OCI-LY7 (cell line): ENCODE results near the gene CACNB1. TPM values are rescaled to one million over a fixed set of nuclear protein-coding genes. Genes with fewer than 3 reads are reported as not detected.

ENCODE experiments used
- BruUV-seq: library from RNA; stranded (reverse); fragments of 400-500 nt; replicated peaks from 2 replicates; lab custom pipeline; 2021; lab: Mats Ljungman, UMichigan
- CTCF ChIA-PET: fragments of 300-600 bp; sonication (Branson Sonifier 250); formaldehyde crosslinking; loops from one replicate; lab custom pipeline; 2022; ENCODE audit warnings: antibody characterized with exemption; ENCODE audit not compliant: unreplicated experiment; lab: Charles Lee
- POLR2A ChIA-PET: fragments of 300-600 bp; sonication (Branson Sonifier 250); formaldehyde crosslinking; loops from one replicate; lab custom pipeline; 2022; ENCODE audit warnings: antibody characterized with exemption; lab: Charles Lee
- DNase-seq: peaks from one replicate; pipeline ENCODE4 v3.0.0-alpha.2; 2015; ENCODE audit warnings: low spot score
- H2AFZ ChIP-seq: fragments of 200-600 bp; sonication (generic), shearing (Covaris generic); 2 replicates; pipeline ENCODE4 v1.6.1; 2014; ENCODE audit warnings: mild to moderate bottlenecking, antibody characterized with exemption, low read length, moderate library complexity
- H3K27ac ChIP-seq: fragments of 200-600 bp; sonication (generic); 2 replicates; pipeline ENCODE4 v1.5.1; 2014; ENCODE audit warnings: mixed run types, low read depth, mild to moderate bottlenecking, moderate library complexity, low read length, inconsistent platforms; ENCODE audit not compliant: poor library complexity, severe bottlenecking
- H3K36me3 ChIP-seq: fragments of 200-600 bp; sonication (generic); 2 replicates; pipeline ENCODE4 v1.6.1; 2014; ENCODE audit warnings: mild to moderate bottlenecking, antibody characterized with exemption, low read length, moderate library complexity, mixed read lengths; ENCODE audit not compliant: insufficient read depth
- H3K4me1 ChIP-seq: fragments of 200-600 bp; sonication (generic); 2 replicates; pipeline ENCODE4 v1.5.1; 2014; ENCODE audit warnings: mild to moderate bottlenecking, low read length; ENCODE audit not compliant: insufficient read depth, poor library complexity, severe bottlenecking
- H3K4me2 ChIP-seq: fragments of 200-600 bp; sonication (generic); 2 replicates; pipeline ENCODE4 v1.6.1; 2014; ENCODE audit warnings: mild to moderate bottlenecking, low read length
- H3K4me3 ChIP-seq: fragments of 200-600 bp; sonication (generic); 2 replicates; pipeline ENCODE4 v1.5.1; 2014; ENCODE audit warnings: mild to moderate bottlenecking, low read depth, low read length; ENCODE audit not compliant: poor library complexity, severe bottlenecking
- H3K79me2 ChIP-seq: fragments of 200-600 bp; sonication (generic); 2 replicates; pipeline ENCODE4 v1.6.1; 2016; ENCODE audit warnings: low read depth, mild to moderate bottlenecking, low read length, moderate library complexity, mixed read lengths; ENCODE audit not compliant: insufficient read depth
- H3K9me2 ChIP-seq: fragments of 200-600 bp; sonication (generic); 2 replicates; pipeline ENCODE4 v1.6.1; 2016; ENCODE audit warnings: mild to moderate bottlenecking, low read length, mixed read lengths; ENCODE audit not compliant: insufficient read depth
- H3K9me3 ChIP-seq: fragments of 200-600 bp; sonication (generic); 2 replicates; pipeline ENCODE4 v1.6.1; 2014; ENCODE audit warnings: mild to moderate bottlenecking, mixed run types, low read length, mixed read lengths
- H4K20me1 ChIP-seq: fragments of 200-600 bp; sonication (generic); 2 replicates; pipeline ENCODE4 v1.6.1; 2014; ENCODE audit warnings: mild to moderate bottlenecking, antibody characterized with exemption, low read length, moderate library complexity, mixed read lengths; ENCODE audit not compliant: insufficient read depth
- EZH2phosphoT487 ChIP-seq: fragments of 200-600 bp; sonication (generic); IDR thresholded peaks from 2 replicates; pipeline ENCODE4 v1.6.1; 2018; ENCODE audit warnings: low read depth, borderline replicate concordance, mild to moderate bottlenecking, mixed run types, antibody characterized with exemption, low read length, moderate library complexity, mixed read lengths
- intact Hi-C: fragments of 100-400 bp; cut with micrococcal nuclease; formaldehyde crosslinking; loops from one replicate; pipeline ENCODE4 v1.10.0; 2022; ENCODE audit not compliant: unreplicated experiment
- total RNA-seq, 2 experiments: library from RNA; depleted of rRNA in 1 of 2; stranded (reverse); fragments of >200 nt in 1 of 2; shearing (Covaris generic) in 1 of 2; gene quantifications; 2 replicates each; pipeline ENCODE4 v1.2.3, GENCODE V29; 2014 to 2022
- TF ChIP-seq, protein P1 (sequence below): fragments of 200-600 bp; sonication (generic); conservative IDR thresholded peaks from 2 replicates; pipeline ENCODE4 v1.5.1; 2014; ENCODE audit warnings: mild to moderate bottlenecking, antibody characterized with exemption, low read length, moderate library complexity, mixed read lengths

Gene CACNB1
- total RNA-seq, 2 experiments from 2014 or later = 23.7 to 30.9 TPM

DNA sequence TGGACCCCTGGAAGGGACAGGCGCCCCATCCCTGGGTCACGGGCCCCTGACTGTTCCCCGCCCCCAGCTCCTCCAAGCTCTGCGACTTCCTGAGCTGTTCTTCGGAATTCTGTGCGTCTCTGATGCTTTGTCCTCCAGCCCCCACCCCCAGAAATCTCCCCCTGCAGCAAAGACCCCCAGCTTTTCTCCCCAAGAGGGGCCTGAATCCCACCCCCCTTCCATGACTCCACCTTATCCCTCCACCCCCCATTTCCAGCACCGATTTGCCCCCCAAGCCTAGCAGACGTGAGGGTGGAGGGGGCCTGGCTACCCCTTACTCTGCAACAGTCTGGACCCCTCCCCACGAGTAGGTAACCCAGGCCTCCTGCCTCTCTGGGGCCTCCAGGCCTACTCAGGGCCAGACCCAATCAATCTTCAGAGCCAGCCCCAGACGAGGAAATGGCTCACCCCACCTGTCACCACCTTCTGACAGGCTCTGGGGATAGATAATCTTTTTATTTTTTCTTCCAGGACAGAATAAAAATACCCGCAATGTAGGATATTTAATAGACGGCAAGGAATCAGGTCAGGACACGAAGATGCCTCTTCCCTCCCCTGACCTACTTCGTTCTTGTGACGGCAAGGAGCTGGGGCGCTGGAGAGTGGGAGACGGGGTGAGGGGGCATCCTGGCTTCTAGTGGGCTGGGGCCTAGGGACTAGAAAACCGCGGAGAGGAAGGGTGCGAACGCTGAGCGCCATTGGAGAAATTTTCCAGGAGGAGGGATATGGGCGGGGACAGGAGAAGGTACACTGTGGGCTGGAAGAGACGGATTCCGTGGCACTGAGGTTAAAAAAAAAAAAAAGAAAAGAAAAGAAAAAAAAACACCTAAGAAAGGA lies 45.3 kb downstream of the CACNB1 start:
- H3K27ac ChIP-seq = no peak overlapping the region
- intact Hi-C loops = loop anchor here (2.0 to 10.0 kb wide), 3 partner anchors 23 to 400 kb away; partner anchors contain the start of gene PSMB3
- peak overlapping the region; percentile 76 for H3K4me3 ChIP-seq
- no peaks in the 10 kb centered on the region for H4K20me1 ChIP-seq
- H3K9me2 ChIP-seq = no peaks in the 10 kb centered on the region
- TF ChIP-seq, protein P1, sequence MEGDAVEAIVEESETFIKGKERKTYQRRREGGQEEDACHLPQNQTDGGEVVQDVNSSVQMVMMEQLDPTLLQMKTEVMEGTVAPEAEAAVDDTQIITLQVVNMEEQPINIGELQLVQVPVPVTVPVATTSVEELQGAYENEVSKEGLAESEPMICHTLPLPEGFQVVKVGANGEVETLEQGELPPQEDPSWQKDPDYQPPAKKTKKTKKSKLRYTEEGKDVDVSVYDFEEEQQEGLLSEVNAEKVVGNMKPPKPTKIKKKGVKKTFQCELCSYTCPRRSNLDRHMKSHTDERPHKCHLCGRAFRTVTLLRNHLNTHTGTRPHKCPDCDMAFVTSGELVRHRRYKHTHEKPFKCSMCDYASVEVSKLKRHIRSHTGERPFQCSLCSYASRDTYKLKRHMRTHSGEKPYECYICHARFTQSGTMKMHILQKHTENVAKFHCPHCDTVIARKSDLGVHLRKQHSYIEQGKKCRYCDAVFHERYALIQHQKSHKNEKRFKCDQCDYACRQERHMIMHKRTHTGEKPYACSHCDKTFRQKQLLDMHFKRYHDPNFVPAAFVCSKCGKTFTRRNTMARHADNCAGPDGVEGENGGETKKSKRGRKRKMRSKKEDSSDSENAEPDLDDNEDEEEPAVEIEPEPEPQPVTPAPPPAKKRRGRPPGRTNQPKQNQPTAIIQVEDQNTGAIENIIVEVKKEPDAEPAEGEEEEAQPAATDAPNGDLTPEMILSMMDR = no peak
- ChIA-PET POLR2A (interaction anchor here (0.7 to 2.3 kb wide), 5 partner anchors 60 to 169 kb away, joined by 3 to 8 read pairs (median 3); no protein-coding TSS in a partner anchor), CTCF (interaction anchor here (1.0 to 3.0 kb wide), 6 partner anchors 12 to 283 kb away, joined by 3 to 18 read pairs (median 4); partner anchors contain the start of gene LASP1)
- peak overlapping the region; percentile 94 for H3K4me2 ChIP-seq
- no peaks in the 10 kb centered on the region for H3K79me2 ChIP-seq
- BruUV-seq = no TSS peak
- no peaks in the 10 kb centered on the region for H3K36me3 ChIP-seq
- H3K4me1 ChIP-seq = peaks cover 11% of the 10 kb centered on the region
- DNase-seq = no peak
- no peaks in the 10 kb centered on the region for H3K9me3 ChIP-seq
- H2AFZ ChIP-seq = peak overlapping the region; percentile 45; the same call in 1 of the 2 replicates

DNA sequence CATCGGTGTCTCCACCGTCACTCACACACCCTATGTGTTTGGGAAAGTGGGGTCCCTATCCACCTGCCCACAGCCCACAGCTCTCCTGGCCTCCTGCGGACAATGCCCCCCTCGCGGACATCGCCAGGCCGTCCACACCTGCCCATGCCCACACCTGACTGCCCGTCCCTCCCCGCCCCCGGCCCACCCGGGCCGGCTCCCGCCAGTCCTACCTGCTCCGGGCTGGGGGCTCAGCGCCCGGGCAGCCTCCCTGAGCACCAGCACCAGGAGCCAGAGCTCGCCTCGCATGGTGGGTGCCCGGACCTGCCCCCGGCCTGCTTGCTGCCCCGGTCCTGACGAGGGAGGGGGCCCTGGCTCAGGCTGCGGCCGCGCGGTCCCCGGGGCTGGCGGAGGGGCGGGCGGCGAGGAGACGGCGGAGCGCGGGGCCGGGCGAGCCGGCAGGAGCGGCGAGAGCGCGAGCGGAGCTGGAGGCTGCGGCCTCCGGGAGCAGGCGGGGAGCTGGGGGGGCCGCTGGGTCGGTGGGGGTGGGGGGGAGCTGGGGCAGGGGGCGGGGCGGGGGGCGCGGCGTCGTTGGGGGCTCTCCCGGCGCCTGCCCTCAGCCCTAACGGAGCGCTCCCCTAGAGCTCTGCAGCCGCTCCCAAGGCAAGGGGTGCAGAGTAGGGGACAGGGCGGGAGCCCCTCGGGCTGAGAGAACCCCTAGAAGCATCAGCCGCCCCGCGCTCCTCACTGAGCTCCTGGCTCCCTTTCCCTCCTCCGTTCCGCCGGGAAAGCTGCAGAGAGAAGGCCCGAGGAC lies 46.1 kb downstream of the CACNB1 start, which contains the start of gene PLXDC1:
Gene PLXDC1 (minus strand): TSS at position 488 of the 793 bp plus-strand sequence. CDS start 200 bp downstream, at position 288.
- Histone ChIP-seq H3K79me2 (no peaks in the 10 kb centered on the region), H3K4me3 (peak within 1 kb of the TSS; percentile 76), H3K9me2 (no peaks in the 10 kb centered on the region), H4K20me1 (no peaks in the 10 kb centered on the region), H3K9me3 (no peaks in the 10 kb centered on the region), H3K4me2 (peak within 1 kb of the TSS; percentile 94), H3K27ac (no peak within 1 kb of the TSS), H2AFZ (peak within 1 kb of the TSS; percentile 45; the same call in 1 of the 2 replicates), H3K4me1 (peaks cover 11% of the 10 kb centered on the region), H3K36me3 (no peaks in the 10 kb centered on the region)
- intact Hi-C loops = loop anchor here (5.0 to 10.0 kb wide), 2 partner anchors 57 to 399 kb away; partner anchors contain the start of gene PSMB3
- ChIA-PET POLR2A (interaction anchor here (0.7 to 1.0 kb wide), 2 partner anchors 62 to 168 kb away, joined by 3 read pairs; no protein-coding TSS in a partner anchor), CTCF (interaction anchor here (0.7 to 3.0 kb wide), 2 partner anchors 76 to 168 kb away, joined by 3 to 18 read pairs; no protein-coding TSS in a partner anchor)
- TF ChIP-seq, protein P1 = no peak
- no peak for TF ChIP-seq EZH2phosphoT487
- BruUV-seq = no TSS peak
- DNase-seq = no peak
